CD1c-positive myeloid dendritic cell (primary cell): Measurements from ENCODE around the gene POLR2I.
"Not testable (repeated sequence)": the region's sequence is repeated elsewhere in the genome, so short reads cannot be mapped to it uniquely, and the experiment has no call there.

Experiments
- DNase-seq: peaks from one replicate; pipeline ENCODE4 v3.0.0-alpha.2; 2016; ENCODE audit errors: extremely low spot score

POLR2I gene

GRCh38 chr19:36134867-36135266 lies 20.2 kb upstream of the POLR2I start:
- DNase-seq: not testable (repeated sequence)

DNA sequence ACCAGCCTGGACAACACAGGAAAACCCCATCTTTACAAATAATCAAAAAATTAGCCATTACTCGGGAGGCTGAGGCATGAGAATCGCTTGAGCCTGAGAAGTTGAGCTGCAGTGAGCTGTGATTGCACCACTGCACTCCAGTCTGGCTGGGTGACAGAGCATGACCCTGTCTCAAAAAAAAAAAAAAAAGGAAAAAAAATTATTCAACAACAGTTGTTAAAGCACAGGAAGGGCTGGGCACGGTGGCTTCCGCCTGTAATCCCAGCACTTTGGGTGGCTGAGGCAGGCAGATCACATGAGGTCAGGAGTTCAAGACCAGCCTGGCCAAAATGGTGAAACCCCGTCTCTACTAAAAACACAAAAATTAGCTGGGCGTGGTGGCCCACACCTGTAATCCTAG lies 16.5 kb upstream of the POLR2I start:
- DNase-seq: not testable (repeated sequence)

DNA sequence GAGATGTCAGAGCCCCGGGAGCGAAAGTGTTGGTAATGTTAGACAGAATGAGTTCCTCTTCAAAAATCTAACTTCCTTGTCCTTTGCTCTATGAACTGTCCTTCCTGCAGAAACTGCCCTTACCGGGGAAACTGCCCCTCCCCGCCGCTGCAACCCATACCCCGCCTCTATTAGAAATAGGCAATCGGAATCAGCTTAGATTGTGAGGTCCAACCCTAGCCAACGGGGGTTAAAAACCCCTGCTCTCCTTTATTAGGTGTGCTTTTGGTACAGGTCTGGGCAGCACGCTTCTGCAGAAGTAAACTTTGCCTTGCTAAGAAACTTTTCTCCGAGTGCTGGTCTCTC lies 13.7 kb upstream of the POLR2I start:
- peak; percentile 61 for DNase-seq

GRCh38 chr19:36125557-36125956 lies 10.9 kb upstream of the POLR2I start:
- no peak for DNase-seq

DNA sequence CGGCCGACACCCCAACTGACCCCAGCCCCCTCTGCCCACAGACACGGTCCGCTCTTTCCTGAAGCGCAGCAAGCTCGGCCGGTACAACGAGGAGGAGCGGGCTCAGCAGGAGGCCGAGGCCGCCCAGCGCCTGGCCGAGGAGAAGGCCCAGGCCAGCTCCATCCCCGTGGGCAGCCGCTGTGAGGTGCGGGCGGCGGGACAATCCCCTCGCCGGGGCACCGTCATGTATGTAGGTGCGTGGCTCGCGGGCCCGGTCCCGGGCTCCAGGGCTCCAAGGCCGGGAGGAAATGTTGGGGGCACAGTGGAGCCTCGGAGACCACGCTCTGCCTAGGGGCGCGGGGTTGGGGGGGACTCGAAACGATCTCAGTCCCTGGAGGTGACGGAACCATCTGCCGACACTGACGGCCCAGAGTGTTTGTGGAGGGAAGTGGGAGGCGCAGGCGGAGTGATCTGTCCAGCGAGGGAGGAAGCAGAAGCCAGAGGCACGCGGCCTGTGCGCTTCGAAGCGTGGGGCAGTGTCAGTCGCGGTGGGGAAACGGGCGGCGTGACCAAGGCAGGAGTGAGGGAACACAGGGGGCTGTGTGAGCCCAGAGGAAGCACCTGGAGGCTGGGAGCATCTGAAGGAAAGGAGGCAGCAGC lies 6.9 kb upstream of the POLR2I start:
- no peak for DNase-seq

GRCh38 chr19:36120984-36121358 lies 6.3 kb upstream of the POLR2I start:
- DNase-seq: no peak

- no peak for DNase-seq
Measured at GRCh38 chr19:36120092-36120983, 5.7 kb upstream of the POLR2I start.

DNA sequence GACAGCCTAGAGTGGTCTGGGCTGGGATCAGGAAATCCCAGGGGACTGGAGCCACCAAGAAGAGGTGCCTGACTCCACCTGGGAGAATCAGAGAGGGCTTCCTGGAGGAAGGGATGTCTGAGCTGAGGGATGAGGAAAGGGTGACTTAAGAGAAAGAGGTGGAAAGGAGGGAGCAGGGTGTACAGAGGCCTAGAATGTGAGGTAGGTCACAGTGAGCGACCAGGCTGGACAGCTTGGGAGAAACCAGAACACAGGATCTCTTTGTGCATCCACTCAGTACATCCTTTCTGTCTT lies 1.6 kb upstream of the POLR2I start:
- no peak for DNase-seq

DNA sequence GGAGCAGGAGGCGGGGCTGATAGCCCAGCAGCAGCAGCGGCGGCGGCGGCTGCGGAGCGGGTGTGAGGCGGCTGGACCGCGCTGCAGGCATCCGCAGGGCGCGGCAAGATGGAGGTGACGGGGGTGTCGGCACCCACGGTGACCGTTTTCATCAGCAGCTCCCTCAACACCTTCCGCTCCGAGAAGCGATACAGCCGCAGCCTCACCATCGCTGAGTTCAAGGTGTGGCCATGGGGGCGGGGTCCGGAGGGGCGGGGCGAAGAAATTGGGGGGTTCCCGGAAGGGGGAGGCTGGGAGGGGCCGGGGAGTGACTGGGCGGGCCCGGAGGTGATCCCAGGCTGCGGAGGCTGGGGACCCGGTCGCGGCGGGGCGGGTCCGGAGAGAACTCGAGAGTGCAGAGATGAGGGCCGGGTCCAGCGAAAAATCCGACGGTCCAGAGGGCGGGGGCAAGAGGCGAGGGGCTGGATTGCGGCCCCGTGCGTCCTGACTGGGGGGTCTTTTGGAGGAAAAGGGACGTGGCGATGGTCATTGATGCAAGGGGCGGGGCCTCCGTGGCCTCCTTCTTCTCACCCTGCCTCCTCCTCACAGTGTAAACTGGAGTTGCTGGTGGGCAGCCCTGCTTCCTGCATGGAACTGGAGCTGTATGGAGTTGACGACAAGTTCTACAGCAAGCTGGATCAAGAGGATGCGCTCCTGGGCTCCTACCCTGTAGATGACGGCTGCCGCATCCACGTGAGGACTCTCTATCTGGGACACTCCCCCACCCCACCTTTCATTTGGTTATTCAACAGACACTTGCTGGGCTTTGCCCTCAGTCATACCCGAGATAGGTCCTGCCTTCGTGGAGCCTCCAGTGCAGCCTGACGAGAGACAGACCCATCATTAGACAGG lies 1.0 kb upstream of the POLR2I start, which contains the start of gene TBCB:
TSS of gene TBCB (plus strand) at position 16 of the 891 bp plus-strand sequence. CDS start at position 109, 93 bp downstream.
- no peak for DNase-seq

DNA sequence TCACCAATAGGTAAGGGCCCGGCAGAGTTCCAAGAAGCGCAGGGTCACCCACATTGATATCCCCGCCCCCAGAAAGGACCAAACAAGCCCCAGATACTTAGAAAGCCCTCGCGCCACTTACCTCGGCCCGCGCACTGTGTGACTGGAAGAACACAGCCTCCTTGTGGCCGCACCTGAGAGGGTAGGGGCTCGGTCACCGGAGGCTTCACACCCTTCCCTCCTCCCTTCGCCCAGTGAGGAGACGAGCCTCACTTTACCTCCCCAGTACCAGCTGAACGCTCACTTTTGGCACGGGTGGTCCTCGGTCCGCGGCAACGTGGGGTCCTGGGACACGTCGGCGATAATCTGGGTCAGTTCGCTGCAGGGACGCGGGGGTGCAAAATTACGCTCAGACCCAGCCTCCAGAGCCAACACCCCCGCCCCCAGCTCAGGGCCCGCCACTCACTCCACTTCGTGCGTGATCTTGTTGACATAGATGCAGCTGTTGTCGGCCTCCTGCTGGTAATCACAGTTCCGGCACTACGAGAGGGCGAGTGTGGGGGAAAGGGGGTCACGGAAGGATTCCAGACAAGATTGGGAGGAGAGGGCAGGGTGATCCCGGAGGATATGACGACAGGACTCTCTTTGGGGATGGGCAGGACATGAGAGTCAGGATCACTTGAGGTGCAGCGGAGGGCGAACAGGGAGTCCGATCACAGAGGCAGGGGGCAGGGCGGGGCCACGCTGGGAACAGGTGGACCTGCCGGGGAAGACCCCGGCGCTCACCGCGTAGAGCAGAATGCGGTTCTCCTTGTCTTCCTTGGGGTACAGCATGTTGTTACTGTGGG lies 568 bp downstream of the POLR2I start:
- no peak for DNase-seq

DNA sequence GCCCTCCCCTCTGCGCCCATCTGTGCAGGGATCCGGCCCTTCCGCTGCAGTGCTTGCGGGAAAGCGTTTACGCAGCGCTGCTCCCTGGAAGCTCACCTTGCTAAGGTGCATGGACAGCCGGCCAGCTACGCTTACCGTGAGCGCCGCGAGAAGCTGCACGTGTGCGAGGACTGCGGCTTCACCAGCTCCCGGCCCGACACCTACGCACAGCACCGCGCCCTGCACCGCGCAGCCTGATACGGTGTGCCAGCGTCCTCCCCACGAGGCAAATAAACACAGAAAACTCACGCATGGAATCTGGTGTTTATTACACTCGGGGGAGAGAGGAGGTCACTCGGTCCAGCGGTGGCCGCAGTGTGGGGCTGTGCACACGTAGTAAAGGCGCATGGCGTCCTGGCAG lies 1.2 kb downstream of the POLR2I start:
- no peak for DNase-seq

DNA sequence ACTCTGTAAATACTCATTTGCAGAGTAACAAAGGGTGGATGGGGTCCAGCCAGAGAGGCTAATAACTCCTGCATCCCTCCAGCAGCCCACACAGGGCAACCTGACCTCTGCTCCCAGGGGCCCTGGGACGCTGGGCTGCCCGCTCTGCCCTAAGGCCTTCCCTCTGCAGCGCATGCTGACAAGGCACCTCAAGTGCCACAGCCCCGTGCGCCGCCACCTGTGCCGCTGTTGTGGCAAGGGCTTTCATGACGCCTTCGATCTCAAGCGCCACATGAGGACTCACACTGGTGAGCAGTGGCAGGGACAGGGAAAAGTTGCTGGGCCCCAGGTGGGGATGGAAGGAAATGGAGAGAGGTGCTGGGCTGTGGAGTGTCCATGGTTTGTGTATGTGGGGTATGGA lies 2.0 kb downstream of the POLR2I start:
- no peak for DNase-seq

DNA sequence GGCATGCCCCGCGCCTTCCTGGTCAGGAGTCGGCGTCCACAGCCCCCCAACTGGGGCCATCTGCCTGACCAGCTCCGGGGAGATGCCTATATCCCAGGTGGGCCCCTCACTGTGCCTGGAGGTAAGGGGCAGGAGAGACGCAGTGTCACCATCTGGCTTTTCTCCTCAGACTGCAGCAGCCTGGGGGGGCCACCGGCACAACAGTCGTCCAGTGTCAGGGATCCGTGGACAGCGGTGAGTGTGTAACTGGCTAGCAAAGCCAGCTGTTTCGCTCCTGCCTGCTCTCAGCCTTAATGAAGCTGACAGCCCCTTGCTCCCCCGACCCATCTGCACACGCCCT lies 3.5 kb downstream of the POLR2I start:
- DNase-seq: no peak

DNA sequence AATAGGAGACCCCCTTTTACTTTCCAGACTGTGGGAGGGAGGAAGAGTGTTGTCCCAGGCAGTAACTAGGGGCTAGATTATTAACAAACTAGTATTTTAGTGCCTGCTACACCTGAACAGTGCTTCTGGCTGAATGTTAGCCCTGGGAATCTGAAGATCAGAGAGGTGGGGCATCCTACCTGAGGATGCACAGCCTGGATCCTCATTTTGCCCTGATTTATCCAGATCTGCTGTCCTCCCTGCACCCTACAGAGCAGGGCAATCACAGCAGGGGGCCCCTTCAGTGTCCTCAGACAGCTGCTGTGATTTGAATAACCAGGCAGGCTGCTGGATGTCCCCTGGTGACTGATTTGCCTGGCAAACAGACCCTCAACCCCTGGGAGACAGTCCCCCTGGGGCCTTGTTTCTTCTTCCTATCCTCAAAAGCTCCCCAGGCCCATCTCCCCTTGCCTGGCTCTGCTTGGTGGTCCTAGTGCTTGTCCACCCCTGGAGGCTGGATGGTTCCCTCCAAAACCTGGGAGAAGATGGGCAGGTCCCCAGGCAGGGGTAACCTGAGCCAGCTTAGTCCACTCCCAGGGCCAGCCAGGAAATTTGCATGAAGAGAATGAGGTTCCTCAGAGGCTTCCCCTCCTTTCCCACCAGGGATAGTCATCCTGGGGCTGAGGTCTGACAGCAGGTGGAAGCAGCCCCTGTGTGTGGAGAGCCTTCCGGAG lies 4.0 kb downstream of the POLR2I start, which contains the start of gene OVOL3:
TSS of gene OVOL3 (plus strand) at position 657 of the 713 bp plus-strand sequence. CDS start 60 bp downstream, outside the sequence.
- no peak for DNase-seq

DNA sequence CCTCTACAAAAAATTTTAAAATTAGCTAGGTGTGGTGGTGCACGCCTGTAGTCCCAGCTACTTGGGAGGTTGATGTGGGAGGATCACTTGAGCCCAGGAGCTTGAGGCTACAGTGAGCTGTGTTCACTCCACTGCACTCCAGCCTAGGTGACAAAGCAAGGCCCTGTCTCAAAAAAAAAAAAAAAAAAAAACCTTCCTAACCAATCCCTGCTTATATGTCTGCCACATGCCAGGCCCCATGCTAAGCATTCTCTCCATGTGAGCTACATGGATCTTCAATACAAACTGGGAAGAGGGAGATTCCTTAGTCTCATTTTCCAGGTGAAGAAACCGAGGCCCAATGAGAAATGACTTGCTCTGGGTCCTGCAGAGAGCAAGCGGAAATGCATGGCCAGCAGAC lies 6.0 kb downstream of the POLR2I start:
- no peak for DNase-seq

GRCh38 chr19:36106991-36107390 lies 7.7 kb downstream of the POLR2I start:
- no peak for DNase-seq

- DNase-seq: no peak
Measured at GRCh38 chr19:36106441-36106840, 8.2 kb downstream of the POLR2I start.

DNA sequence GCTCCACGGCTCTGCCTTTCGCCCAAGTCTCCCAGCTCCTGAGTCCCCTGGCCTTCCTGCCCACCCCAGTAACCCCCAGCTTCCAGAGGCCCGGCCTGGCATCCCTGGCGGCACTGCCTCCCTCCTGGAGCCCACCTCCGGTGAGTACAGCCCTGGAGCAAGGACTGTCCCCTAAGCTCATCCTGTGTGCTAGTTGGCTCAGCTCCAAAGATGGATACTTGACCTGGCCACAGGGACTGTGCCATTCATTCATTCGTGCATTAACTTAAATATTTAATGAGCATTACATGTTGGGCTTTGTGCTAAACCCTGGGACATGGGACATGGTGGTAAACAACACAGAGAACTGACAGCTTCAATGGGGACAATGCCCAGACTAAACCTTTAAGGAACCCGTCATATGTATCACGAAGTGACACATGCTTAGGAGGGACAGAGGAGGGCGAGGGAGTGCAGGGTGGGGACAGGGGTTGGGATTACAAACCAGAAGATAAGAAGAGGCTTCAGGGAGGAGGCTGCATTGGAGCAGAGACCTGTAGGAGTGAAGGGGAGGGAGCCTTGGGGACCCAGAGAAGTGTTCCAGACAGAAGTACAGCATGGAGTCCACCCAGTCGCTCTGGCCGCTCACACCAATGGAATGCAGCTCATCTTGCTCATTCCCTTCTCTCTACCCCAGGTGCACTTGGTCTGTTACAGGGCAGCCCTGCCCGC lies 10.7 kb downstream of the POLR2I start:
- no peak for DNase-seq

GRCh38 chr19:36103040-36103626 lies 11.5 kb downstream of the POLR2I start:
- DNase-seq: no peak
